Activated CD8-positive, alpha-beta memory T cell treated with anti-CD3 and anti-CD28 coated beads, Interleukin-2, amount 50 U/mL, for 1 hour (primary cell): Measurements from ENCODE around the gene MMP8.
"Not testable (repeated sequence)": the region's sequence is repeated elsewhere in the genome, so short reads cannot be mapped to it uniquely, and the experiment has no call there.

Source experiments
- DNase-seq: peaks from one replicate; pipeline ENCODE4 v3.0.0-alpha.2; 2020; ENCODE audit errors: extremely low read depth

MMP8 gene, protein sequence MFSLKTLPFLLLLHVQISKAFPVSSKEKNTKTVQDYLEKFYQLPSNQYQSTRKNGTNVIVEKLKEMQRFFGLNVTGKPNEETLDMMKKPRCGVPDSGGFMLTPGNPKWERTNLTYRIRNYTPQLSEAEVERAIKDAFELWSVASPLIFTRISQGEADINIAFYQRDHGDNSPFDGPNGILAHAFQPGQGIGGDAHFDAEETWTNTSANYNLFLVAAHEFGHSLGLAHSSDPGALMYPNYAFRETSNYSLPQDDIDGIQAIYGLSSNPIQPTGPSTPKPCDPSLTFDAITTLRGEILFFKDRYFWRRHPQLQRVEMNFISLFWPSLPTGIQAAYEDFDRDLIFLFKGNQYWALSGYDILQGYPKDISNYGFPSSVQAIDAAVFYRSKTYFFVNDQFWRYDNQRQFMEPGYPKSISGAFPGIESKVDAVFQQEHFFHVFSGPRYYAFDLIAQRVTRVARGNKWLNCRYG

DNA sequence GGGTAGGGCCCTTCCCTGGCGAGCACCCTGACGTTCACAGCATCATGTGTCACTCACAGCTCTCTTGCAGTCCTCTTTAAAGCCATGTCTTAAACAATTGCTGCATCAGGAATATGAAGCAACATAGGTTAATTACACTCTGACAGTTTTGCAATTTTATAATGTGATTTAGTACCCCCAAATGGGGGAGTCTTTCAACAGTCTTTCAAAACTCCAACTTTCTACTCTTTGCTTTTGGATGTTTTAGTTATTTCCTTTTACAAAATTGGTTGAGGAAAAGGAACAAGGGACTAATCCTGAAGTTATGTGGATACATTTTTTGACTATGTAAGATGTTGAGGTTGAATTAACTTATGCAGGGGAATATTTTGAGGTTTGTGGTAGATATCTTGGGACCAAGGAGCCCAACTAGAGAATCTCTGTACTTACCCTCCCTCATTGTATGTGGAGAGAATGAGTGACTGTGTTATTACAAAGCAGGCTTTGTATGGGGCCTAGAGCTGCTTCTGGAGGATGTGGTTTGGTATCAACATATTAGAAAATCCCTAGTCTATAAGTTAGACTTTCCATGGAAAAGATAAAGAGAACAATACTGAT is at the start of gene MMP8:
Gene MMP8, minus strand, starts transcription at position 51 of the 597 bp plus-strand sequence. CDS start 99 bp downstream, outside the sequence.
- DNase-seq = no peak

DNA sequence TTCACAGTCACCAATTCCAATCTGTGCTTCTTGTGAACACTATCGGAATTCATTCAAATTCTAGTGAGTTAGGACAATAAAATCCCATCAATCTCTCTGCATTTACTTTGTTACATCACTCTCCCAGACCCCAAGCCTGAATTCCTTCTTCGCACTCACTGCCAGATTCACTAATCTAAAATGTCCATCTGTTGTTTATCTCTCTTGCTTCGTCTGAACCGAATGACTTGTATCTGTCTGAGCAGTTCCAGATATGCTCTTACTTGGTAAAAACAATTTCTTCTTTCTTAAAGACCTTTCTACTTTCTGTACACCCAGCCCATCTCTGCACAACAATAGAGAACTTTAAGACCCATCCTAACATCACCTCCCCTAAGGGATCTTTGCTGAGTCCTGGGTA is 48.6 kb upstream of the MMP8 start:
- no peak for DNase-seq

DNA sequence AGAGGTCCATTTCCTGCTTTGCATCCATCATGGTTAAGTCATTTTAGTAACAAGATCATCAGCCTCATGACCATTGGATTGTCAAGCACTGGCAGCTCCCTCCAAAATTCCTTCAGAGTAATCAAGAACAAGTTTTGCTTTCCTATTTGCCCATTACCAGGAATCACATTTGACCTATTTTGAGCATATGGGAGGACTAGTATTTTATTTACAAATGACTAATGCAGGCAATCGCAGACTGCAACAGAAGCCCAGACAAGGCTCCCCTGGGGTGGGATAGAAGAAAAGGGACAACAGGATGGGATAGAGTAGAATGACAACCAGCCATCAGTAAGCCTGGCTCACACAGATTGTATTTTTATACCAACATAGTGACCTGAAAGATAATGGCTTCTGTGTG is 46.6 kb upstream of the MMP8 start:
- no peak for DNase-seq

DNA sequence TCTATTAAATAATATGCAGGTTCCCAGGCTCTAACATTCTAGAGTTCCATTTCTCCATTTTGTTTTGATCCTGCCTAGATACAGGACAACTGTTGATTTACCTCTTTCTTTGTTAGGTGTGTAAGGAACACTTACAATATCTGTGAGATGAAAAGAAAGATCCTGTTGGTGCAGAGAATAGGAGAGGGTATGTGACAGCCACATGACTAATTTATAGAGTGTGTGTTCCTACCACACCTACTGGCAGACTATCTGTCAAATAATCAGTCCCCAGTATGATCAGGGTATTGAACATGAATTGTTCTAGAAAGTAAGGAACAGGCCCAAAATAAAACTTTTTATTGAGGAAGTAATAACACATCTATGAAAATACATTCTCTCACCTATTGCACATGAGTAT is 45.4 kb upstream of the MMP8 start:
- no peak for DNase-seq

DNA sequence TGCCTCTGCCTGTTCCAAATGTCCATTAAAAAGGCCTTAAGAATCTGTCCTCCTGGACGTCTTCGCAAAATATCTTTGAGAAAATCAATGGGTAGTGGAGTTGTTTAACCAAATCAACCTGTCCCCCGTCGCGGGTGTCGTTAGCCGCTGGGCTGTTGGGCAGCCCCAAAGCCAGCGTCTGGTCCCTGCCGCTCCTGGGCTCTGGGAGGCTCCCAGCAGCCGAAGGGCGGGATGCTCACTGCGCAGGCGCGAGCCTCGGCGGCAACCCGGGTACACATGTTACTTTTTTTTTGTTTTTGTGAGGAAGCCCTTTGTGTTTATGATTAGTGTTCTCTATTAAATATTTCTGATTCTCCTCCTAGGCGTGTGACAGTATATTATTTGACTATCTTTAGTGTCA is 43.0 kb upstream of the MMP8 start:
- DNase-seq = no peak

DNA sequence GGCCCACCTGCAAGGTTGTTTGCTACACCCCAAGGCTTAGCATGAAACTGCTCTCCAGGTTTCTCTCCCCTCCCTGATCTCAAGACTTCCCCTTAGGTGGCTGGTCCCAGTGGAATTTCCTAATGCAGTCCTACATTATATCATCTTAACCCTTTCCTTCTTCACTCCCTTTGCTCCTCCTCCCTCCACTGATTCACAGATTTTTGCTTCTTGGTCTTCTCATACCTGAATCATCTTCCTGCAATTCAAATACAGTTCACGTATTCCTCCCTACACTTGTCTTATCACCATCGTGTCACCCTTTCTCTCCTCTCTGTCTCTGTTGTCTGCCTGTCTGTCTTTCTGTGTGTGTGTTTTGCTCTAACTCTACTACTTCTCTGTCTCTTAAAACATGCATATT is 38.7 kb upstream of the MMP8 start:
- DNase-seq = no peak

DNA sequence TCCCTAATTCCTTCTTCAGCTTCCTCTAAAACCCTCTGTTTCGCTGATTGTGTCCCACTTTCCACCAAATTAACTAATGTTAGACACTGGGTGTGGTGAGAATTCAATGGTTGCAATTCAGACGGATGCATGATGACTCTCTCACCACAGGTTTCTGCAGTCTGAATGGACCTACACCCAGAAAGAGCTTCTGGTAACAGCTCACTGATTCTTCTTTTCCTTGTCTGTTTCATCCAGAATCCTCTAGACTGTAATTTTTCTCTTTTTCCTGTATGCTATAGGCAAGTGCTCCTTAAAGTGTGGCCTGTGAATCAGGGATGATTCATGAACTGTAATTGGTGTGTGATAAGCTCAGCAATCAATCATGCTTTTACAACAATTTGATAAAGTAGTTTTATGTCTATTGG is 37.6 kb upstream of the MMP8 start:
- no peak for DNase-seq

DNA sequence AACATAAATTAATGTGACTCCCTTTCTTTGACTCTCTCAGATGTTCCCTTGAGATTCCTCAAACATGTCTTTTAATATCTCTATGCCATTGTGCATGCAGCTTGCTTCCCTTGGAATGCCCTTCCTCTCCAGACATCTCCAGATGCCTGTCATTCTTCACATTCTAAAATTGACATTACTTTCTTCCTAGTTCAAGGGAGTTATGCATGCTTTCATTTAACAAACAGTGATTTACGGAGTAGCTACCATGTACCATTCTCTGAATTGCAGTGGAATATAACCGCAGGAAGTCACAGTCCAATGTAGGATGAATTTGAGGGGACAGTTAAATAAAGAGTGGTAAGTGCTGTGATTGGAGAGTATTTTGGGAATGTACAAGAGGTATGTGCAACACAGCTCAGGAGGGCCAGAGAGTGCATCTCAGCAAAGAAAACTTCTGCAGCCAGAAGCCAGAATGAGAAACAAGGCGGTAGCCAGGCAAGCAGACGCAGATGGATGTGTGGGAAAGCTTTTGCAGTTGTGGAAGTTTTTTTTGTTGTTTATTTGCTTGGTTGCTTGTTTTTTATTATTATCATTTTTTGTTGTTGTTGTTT is 37.0 kb upstream of the MMP8 start:
- no peak for DNase-seq

DNA sequence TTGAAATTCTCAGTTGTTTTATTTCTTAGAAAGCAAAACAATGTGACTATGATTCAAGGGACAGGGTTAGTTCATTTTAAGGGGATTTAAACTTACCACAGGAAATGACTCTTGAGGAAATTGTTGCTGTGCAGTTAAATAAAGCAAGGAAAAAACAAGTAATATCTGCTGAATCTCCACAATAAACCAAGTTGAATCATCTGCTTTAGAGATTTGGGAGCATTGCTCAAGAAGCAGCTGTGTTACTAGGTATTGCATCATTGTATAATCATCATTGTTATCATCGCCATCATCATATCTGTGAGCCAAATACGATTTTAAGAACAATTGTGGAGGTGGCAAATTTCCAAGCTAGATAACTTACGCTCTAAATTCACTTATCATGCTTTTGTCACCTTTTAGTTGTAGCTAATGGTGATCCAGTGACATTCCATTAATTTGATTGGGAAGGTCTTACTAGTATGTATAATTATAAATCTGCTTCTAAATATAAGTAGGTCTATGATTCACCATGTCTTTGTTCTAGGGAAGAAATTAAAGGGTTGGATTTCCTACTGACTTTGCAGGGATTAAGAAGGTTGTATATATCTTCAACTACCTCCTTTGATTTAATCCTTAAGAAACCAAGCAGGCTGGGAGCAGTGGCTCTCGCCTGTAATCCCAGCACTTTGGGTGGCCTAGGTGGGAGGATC is 35.7 kb upstream of the MMP8 start:
- DNase-seq = no peak

DNA sequence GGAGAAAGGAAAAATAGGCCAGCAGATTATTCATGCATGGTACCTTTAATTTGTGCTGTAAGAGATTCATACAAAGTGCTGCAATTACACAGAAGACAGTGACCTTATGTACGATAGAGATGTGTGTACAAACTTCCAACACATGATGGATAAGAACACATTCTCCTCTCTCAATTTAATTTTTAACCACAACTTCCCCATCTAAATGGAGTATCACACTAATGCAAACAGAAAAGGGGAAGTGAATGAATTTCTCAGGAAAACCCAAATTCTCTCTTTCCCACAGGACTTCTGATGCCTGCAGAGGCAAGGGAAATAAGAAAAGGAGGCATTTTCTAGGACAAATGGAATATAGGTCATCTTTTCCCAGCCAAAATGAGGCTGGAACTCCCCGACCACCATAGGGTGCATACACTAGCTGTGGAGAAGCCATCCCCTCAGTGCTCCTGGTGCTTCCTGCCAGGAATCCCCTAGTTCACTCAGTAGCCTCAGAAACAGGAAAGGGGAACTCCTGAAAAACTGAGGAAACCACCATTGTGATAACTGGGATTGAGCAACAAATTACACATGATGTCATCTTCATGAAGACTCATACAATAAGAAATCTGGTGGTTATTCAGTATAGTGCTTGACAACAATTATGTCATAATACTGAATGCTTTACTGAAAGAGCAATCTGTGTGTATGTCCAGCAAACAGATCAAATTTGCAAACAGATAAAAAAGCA is 33.2 kb upstream of the MMP8 start:
- no peak for DNase-seq

DNA sequence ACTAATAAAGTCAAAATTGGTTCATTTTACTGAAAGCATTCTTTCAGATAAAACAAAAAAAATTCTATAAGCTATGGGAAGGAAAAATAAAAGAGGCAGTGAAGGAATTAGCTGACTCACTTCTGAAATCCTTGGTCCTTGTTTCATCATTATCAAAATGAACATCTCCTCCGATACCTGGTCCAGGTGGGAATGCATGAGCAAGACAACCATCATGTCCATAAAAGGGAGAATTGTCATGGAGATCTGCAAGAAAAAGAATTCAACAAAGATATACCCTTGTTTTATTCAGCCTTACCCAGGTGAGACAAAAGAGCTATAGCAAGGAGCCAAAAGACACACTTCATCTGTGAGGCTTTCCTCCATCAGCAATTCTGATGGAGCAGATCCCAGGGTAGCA is 28.5 kb upstream of the MMP8 start:
- no peak for DNase-seq

DNA sequence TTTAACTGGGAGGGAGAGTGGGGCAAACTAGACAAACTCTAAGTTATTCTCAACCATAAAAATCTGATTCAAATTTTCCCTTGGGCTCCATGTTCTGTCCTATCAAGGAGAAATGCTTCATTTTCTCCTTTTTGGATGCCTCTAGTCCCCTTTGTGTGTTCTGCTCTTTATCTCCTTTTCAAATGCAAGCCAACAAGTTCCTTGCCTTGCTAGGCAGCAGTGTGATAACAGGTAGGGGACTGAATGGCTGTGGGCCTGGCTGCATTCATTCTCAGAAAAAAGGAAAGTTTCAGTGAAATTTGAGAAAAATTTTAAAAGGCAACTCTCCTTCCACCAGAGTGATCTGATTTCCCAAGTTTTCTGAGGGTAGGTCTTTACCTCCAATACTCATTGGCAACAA is 26.9 kb upstream of the MMP8 start:
- DNase-seq = no peak

DNA sequence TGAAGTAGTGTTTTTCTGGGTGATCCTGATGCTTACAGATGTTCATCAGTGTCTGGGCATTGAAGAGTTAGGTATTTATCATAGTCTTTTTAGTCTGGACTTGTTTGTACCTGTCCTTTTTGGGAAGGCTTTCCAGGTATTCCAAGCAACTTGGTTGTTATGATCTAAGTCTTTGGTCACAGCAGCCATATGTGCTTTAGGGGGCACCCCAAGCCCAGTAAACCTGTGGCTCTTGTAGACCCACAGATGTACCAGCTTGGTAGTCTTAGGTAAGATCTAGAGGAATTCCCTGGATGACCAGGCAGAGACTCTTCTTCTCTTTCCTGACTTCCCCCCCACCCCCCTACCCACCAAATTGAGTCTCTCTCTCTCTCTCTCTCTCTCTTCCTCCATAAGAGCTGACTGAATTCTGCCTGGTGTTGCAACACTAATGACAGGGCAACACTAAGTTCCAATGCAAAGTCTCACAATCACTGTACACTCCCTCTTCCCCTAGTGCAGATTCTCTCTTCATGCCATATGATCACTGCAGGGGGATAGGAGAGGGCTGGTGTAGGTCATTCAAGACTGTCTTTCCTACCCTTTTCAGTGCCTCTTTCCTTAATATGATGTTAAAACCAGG is 24.5 kb upstream of the MMP8 start:
- no peak for DNase-seq

DNA sequence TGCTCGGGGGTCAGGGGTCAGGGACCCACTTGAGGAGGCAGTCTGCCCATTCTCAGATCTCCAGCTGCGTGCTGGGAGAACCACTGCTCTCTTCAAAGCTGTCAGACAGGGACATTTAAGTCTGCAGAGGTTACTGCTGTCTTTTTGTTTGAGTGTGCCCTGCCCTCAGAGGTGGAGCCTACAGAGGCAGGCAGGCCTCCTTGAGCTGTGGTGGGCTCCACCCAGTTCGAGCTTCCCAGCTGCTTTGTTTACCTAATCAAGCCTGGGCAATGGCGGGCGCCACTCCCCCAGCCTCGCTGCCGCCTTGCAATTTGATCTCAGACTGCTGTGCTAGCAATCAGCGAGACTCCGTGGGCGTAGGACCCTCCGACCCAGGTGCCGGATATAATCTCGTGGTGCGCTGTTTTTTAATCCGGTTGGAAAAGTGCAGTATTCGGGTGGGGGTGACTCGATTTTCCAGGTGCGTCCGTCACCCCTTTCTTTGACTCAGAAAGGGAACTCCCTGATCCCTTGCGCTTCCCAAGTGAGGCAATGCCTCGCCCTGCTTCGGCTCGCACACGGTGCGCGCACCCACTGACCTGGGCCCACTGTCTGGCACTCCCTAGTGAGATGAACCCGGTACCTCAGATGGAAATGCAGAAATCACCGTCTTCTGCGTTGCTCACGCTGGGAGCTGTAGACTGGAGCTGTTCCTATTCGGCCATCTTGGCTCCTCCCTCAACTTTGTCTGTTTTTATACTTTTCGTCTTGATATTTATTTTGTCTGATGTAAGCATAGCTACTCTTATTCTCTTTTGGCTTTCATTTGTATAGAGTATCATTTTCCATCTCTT is 22.2 kb upstream of the MMP8 start:
- not testable (repeated sequence) for DNase-seq

DNA sequence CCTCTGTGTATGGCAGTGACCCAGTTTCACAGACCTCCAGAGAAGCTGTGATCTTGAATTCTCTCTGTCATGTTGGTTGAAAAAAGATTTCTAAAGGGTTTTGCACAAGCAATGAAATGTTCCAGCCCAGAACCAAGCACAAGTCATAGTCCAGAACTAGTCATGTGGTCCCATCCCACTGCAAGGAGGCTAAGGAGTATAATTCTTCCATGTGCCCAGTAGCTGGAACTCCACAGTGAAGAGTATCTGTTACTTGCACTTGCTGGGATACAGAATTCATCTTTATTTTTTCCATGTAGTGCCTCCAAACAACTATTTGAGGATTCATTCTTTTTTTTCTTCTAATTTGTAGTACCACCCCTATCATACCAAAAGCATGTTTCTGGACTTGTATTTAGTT is 9.9 kb upstream of the MMP8 start:
- DNase-seq = no peak

DNA sequence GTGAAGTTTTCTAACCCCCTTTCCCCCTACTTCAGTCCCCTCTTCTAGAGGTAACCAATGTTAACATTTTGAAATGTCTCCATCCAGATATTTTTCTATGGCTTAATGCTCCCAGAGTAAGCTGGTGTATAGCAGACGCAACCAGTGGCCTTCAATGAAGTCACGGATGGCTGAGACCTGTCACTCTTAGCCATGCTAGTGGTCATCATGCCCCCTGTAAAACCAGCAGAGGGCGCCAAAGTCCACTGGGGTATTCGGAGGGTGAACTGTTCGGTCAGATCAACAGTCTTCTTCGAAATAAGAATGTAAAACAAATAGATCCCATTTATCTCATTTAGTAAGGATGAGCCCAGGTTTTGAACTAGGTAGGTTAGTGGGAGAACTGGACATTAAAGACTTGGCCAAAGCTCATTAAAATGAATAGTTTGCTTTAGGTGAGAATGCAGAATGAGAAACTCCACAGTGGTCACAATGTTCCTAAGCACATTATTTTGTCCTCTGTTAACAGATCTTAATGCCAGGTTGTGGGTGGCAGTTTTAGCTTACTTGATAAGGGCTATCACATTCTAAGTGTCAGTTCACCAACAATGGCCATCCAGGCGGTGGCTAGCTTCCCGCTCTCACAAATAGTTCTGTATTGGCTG is 8.6 kb upstream of the MMP8 start:
- no peak for DNase-seq

DNA sequence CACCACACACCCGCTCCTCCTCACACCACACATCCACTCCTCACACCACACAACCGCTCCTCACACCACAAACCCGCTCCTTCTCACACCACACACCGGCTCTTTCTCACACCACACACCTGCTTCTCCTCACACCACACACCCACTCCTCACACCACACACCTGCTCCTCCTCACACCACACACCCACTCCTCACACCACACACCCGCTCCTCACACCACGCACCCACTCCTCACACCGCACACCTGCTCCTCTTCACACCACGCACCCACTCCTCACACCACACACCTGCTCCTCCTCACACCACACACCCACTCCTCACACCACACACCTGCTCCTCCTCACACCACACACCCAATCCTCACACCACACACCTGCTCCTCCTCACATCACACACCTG is 6.2 kb upstream of the MMP8 start:
- not testable (repeated sequence) for DNase-seq

DNA sequence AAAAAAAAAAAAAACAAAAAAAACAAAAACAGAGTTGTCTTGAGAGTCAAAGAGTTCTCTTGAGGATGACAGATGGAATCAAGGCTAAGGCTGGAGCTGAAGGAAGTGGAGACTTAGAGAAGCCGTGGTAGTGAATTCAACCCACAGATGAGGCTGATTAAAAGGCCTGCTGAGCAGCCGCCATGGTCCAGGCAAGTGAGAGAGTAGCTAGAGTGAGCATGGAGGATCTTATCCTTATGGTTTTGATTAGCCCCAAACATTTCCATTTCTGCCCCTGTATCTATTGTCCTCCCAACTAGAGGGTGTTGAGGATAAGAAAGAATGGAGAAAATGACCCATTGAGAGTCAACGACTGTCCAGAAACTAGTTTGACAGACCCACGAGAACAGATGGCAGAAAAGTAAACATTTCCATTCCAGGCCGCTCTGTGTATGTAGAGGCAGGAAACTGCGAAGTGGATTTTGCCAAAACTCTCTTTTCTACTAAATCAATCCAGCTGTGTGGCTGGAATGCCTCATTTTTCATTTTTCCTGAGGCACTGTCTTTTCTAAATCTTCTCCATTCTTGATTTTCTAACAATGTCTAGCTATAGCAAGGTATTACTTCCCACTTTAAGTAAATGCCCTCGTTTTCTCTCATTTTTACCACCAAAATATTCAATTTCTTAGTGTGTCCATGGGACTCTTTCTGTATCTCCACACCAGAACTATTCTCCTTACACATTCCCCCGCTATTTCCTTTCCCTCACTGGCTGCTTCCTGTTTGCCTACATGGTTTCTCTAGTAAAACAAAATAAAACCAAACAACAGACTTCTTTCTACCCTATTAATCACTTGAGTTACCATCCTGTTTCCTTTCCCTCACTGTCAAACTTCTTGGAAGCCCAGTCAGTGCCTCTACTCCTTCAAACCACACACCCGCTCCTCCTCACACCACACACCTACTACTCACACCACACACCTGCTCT is 5.4 kb upstream of the MMP8 start:
- DNase-seq = no peak

DNA sequence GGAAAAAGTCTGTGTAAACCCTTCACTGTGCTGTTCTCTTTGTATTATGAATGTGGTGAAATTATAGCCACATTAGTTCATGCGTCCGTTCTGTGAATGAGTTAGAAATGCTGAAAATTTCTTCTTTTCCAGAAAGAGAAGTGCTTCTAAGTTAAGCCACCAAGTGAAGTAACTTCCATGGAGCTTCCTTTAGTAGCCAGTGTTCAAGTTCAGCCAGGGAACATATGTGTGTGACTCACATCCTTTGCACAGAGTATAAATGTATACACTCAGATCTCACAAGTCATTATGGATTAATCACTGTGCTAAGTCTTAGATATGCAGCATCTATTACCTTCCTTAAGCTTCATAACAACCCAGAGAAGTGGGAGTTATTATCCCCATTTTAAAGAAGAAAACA is 3.1 kb upstream of the MMP8 start:
- DNase-seq = no peak
